ENCODE data around the gene ATP8A2. TPM values are rescaled to one million over a fixed set of nuclear protein-coding genes. Genes with fewer than 3 reads are reported as not detected.

ATP8A2 gene
- total RNA-seq, 5 donors from 2014 or later (not counting 1 experiment from before 2014, with no cell fraction given), result 0.39 to 0.85 (median 0.73) TPM

- Mint-ChIP-seq H3K36me3 (peaks cover 5% of the 10 kb centered on the region), H3K4me1 (no peaks in the 10 kb centered on the region), H3K27me3 (peaks cover 0 to 3% of the 10 kb centered on the region in 2 donors), H3K4me3 (no peak overlapping the region), H3K9me3 (peaks cover 0 to 2% (median under 1%) of the 10 kb centered on the region in 3 donors), H3K27ac (no peak overlapping the region)
- POLR2A ChIA-PET, result no interaction called here
- DNase-seq, result no peak
- peaks cover 0 to 6% of the 10 kb centered on the region in 2 experiments for H3K27me3 ChIP-seq (replicated peaks in 1 of 2; ENCODE audit: control insufficient read depth in 2 of 2, extremely low read depth in 1 of 2, insufficient read depth in 2 of 2, low read length in 1 of 2)
- WGBS (ENCODE audit: insufficient coverage), result 100% methylated on average over 1 of the region's 4 CpGs
- no peak overlapping the region for H3K4me3 ChIP-seq (ENCODE audit: control insufficient read depth in 1 of 2, extremely low read depth in 1 of 2, low read length in 1 of 2)
- no peaks in the 10 kb centered on the region for H3K9me3 ChIP-seq
- no peaks in the 10 kb centered on the region for H3K4me1 ChIP-seq (ENCODE audit: control insufficient read depth in 1 of 2, extremely low read depth in 1 of 2, insufficient read depth in 2 of 2, low read length in 2 of 2)
- H3K36me3 ChIP-seq (ENCODE audit: control insufficient read depth in 2 of 2, extremely low read depth in 1 of 2, insufficient read depth in 1 of 2, low read length in 1 of 2), result peaks cover 0 to 3% of the 10 kb centered on the region in 2 donors
- no peak for ATAC-seq (replicated peaks in 1 of 4)
- CTCF ChIA-PET, result no interaction called here
- H3K27ac ChIP-seq (ENCODE audit: low read length), result no peak overlapping the region
These were observed 654.0 kb downstream of the ATP8A2 start for GRCh38 chr13:26025771-26026170.

GRCh38 chr13:26026211-26026610 is 654.4 kb downstream of the ATP8A2 start:
- H3K27me3 Mint-ChIP-seq, result peaks cover 0 to 3% of the 10 kb centered on the region in 2 donors
- peaks cover 0 to 3% (median 0%) of the 10 kb centered on the region in 3 donors for H3K9me3 Mint-ChIP-seq
- Histone ChIP-seq H3K9me3 (no peaks in the 10 kb centered on the region), H3K27me3 (replicated peaks in 1 of 2; ENCODE audit: control insufficient read depth in 2 of 2, extremely low read depth in 1 of 2, insufficient read depth in 2 of 2, low read length in 1 of 2) (peaks cover 0 to 6% of the 10 kb centered on the region in 2 experiments), H3K4me1 (ENCODE audit: control insufficient read depth in 1 of 2, extremely low read depth in 1 of 2, insufficient read depth in 2 of 2, low read length in 2 of 2) (no peaks in the 10 kb centered on the region), H3K36me3 (ENCODE audit: control insufficient read depth in 2 of 2, extremely low read depth in 1 of 2, insufficient read depth in 1 of 2, low read length in 1 of 2) (peaks cover 0 to 3% of the 10 kb centered on the region in 2 donors), H3K27ac (ENCODE audit: low read length) (no peak overlapping the region), H3K4me3 (ENCODE audit: control insufficient read depth in 1 of 2, extremely low read depth in 1 of 2, low read length in 1 of 2) (no peak overlapping the region)
- 78% methylated on average over 1 of the region's 4 CpGs for WGBS (ENCODE audit: insufficient coverage)
- peaks cover under 1% of the 10 kb centered on the region for H3K36me3 Mint-ChIP-seq
- ChIA-PET CTCF (no interaction called here), POLR2A (no interaction called here)
- H3K4me3 Mint-ChIP-seq, result no peak overlapping the region
- H3K4me1 Mint-ChIP-seq, result no peaks in the 10 kb centered on the region
- H3K27ac Mint-ChIP-seq, result no peak overlapping the region
- no peak for DNase-seq
- ATAC-seq (replicated peaks in 1 of 4), result no peak

DNA sequence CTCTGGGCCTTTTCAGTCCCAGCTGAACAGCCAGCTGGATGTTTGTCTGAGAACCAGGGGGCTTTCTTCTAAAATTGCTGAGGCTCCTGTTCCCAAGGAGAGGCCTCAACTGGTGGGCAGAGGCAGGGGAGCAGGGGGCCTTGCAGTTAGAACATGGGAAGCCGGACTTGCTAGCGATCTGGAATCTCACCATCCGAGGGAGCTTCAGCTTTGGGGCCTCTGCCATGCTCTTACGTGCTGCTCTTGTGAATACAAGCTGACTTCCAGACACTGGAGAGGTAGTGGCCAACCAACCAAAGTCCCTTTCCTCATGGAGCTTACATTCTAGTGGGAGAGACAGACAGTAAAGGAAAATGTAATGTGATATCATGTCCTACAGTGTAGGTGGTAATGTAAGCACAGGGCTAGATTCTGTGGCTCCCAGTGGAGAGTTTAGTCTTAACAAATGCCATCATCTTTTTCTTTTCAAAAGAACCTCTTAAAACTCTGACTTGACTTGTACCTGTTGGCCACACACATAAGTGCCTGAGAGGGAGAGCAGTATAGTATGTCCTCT is 657.9 kb downstream of the ATP8A2 start:
- Histone ChIP-seq H3K4me1 (ENCODE audit: control insufficient read depth in 1 of 2, extremely low read depth in 1 of 2, insufficient read depth in 2 of 2, low read length in 2 of 2) (no peaks in the 10 kb centered on the region), H3K27me3 (replicated peaks in 1 of 2; ENCODE audit: control insufficient read depth in 2 of 2, extremely low read depth in 1 of 2, insufficient read depth in 2 of 2, low read length in 1 of 2) (peaks cover 0 to 4% of the 10 kb centered on the region in 2 experiments), H3K9me3 (no peaks in the 10 kb centered on the region), H3K36me3 (ENCODE audit: control insufficient read depth in 2 of 2, extremely low read depth in 1 of 2, insufficient read depth in 1 of 2, low read length in 1 of 2) (no peaks in the 10 kb centered on the region), H3K4me3 (ENCODE audit: control insufficient read depth in 1 of 2, extremely low read depth in 1 of 2, low read length in 1 of 2) (no peak overlapping the region), H3K27ac (ENCODE audit: low read length) (no peak overlapping the region)
- Mint-ChIP-seq H3K4me3 (no peak overlapping the region), H3K27me3 (peaks cover 1 to 4% of the 10 kb centered on the region in 2 donors), H3K9me3 (peaks cover 0 to 3% (median 0%) of the 10 kb centered on the region in 3 donors), H3K36me3 (no peaks in the 10 kb centered on the region), H3K4me1 (no peaks in the 10 kb centered on the region), H3K27ac (no peak overlapping the region)
- CTCF ChIA-PET, result interaction anchor here in 1 of 2 donors (1.2 kb wide), 1 partner anchor 475 kb away, joined by 3 read pairs; no protein-coding TSS in a partner anchor
- WGBS (ENCODE audit: insufficient coverage), result no CpG with 5 or more reads among the region's 4 CpGs
- no peak for DNase-seq
- no peak for ATAC-seq (replicated peaks in 1 of 4)
- POLR2A ChIA-PET, result interaction anchor here in 1 of 2 donors (0.6 kb wide), 1 partner anchor 374 kb away, joined by 3 read pairs; no protein-coding TSS in a partner anchor

GRCh38 chr13:26030331-26030730 is 658.6 kb downstream of the ATP8A2 start:
- Histone ChIP-seq H3K9me3 (no peaks in the 10 kb centered on the region), H3K27ac (ENCODE audit: low read length) (no peak overlapping the region), H3K36me3 (ENCODE audit: control insufficient read depth in 2 of 2, extremely low read depth in 1 of 2, insufficient read depth in 1 of 2, low read length in 1 of 2) (no peaks in the 10 kb centered on the region), H3K4me1 (ENCODE audit: control insufficient read depth in 1 of 2, extremely low read depth in 1 of 2, insufficient read depth in 2 of 2, low read length in 2 of 2) (no peaks in the 10 kb centered on the region), H3K4me3 (ENCODE audit: control insufficient read depth in 1 of 2, extremely low read depth in 1 of 2, low read length in 1 of 2) (no peak overlapping the region), H3K27me3 (replicated peaks in 1 of 2; ENCODE audit: control insufficient read depth in 2 of 2, extremely low read depth in 1 of 2, insufficient read depth in 2 of 2, low read length in 1 of 2) (peaks cover 0 to 4% of the 10 kb centered on the region in 2 experiments)
- ATAC-seq (replicated peaks in 1 of 4), result no peak
- no peak overlapping the region for H3K4me3 Mint-ChIP-seq
- no peaks in the 10 kb centered on the region for H3K4me1 Mint-ChIP-seq
- no peak for DNase-seq
- WGBS (ENCODE audit: insufficient coverage), result 77% methylated on average over 3 of the region's 4 CpGs
- ChIA-PET CTCF (interaction anchor here in 1 of 2 donors (0.6 kb wide), 1 partner anchor 1604 kb away, joined by 8 read pairs; no protein-coding TSS in a partner anchor), POLR2A (interaction anchor here in 1 of 2 donors (0.6 kb wide), 1 partner anchor 375 kb away, joined by 3 read pairs; no protein-coding TSS in a partner anchor)
- no peak overlapping the region for H3K27ac Mint-ChIP-seq
- H3K9me3 Mint-ChIP-seq, result peaks cover 0 to 3% (median 0%) of the 10 kb centered on the region in 3 donors
- H3K36me3 Mint-ChIP-seq, result no peaks in the 10 kb centered on the region
- H3K27me3 Mint-ChIP-seq, result peaks cover 0 to 4% of the 10 kb centered on the region in 2 donors

DNA sequence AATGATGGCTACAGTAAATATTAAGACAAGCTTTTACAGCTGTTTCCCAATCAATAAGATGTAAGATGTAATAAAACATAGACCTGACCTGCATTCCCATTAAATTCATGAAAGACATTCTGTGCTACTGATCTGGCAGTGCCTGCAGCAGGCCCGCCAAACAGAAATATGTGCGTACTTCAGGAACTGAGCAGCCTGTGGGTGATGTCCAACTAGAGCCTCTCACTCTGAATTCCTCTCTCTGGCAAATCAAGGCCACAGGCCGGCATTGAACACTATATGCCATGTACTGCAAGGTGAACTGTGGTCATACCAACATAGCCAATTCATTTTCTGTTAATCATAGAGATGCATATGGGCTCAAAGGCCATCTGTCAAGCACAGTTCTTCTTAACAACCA is 662.2 kb downstream of the ATP8A2 start:
- H3K27ac Mint-ChIP-seq, result no peak overlapping the region
- H3K9me3 ChIP-seq, result no peaks in the 10 kb centered on the region
- no peak overlapping the region for H3K4me3 ChIP-seq (ENCODE audit: control insufficient read depth in 1 of 2, extremely low read depth in 1 of 2, low read length in 1 of 2)
- H3K9me3 Mint-ChIP-seq, result peaks cover 0 to 7% (median 0%) of the 10 kb centered on the region in 3 donors
- POLR2A ChIA-PET, result no interaction called here
- peaks cover 0 to 3% of the 10 kb centered on the region in 2 experiments for H3K27me3 ChIP-seq (replicated peaks in 1 of 2; ENCODE audit: control insufficient read depth in 2 of 2, extremely low read depth in 1 of 2, insufficient read depth in 2 of 2, low read length in 1 of 2)
- H3K4me1 Mint-ChIP-seq, result no peaks in the 10 kb centered on the region
- no peaks in the 10 kb centered on the region for H3K36me3 ChIP-seq (ENCODE audit: control insufficient read depth in 2 of 2, extremely low read depth in 1 of 2, insufficient read depth in 1 of 2, low read length in 1 of 2)
- DNase-seq (no peak), ATAC-seq (replicated peaks in 1 of 4) (no peak)
- WGBS (ENCODE audit: insufficient coverage), result 100% methylated on average over 3 of the region's 3 CpGs
- peaks cover 0 to 4% of the 10 kb centered on the region in 2 donors for H3K27me3 Mint-ChIP-seq
- CTCF ChIA-PET, result interaction anchor here in 1 of 2 donors (0.6 kb wide), 1 partner anchor 1930 kb away, joined by 3 read pairs; no protein-coding TSS in a partner anchor
- no peaks in the 10 kb centered on the region for H3K4me1 ChIP-seq (ENCODE audit: control insufficient read depth in 1 of 2, extremely low read depth in 1 of 2, insufficient read depth in 2 of 2, low read length in 2 of 2)
- no peaks in the 10 kb centered on the region for H3K36me3 Mint-ChIP-seq
- no peak overlapping the region for H3K4me3 Mint-ChIP-seq
- H3K27ac ChIP-seq (ENCODE audit: low read length), result no peak overlapping the region

DNA sequence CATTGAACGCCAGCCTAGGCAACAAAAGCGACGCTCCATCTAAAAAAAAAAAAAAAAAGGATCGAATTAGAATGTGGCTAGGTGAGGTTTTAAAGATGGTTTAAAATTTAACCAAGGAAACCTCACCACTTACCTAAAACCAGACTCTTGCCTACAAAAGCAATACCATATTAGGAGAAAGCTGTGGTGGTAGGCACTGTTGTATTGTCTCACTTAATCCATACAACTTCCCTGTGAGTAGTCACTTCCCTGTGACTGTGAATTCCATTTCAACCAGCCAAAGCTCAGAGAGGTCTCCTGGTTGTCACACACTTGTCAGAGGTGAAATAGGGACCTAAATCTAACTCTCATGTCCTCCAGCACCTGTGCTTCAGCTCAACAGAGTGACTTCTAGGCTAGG is 664.6 kb downstream of the ATP8A2 start:
- Mint-ChIP-seq H3K36me3 (no peaks in the 10 kb centered on the region), H3K4me1 (no peaks in the 10 kb centered on the region), H3K9me3 (peaks cover 0 to 4% (median 0%) of the 10 kb centered on the region in 3 donors), H3K27ac (no peak overlapping the region), H3K27me3 (peaks cover 0 to 4% of the 10 kb centered on the region in 2 donors), H3K4me3 (no peak overlapping the region)
- Histone ChIP-seq H3K9me3 (no peaks in the 10 kb centered on the region), H3K4me3 (ENCODE audit: control insufficient read depth in 1 of 2, extremely low read depth in 1 of 2, low read length in 1 of 2) (no peak overlapping the region), H3K27ac (ENCODE audit: low read length) (no peak overlapping the region), H3K27me3 (replicated peaks in 1 of 2; ENCODE audit: control insufficient read depth in 2 of 2, extremely low read depth in 1 of 2, insufficient read depth in 2 of 2, low read length in 1 of 2) (peaks cover 0 to 3% of the 10 kb centered on the region in 2 experiments), H3K4me1 (ENCODE audit: control insufficient read depth in 1 of 2, extremely low read depth in 1 of 2, insufficient read depth in 2 of 2, low read length in 2 of 2) (no peaks in the 10 kb centered on the region), H3K36me3 (ENCODE audit: control insufficient read depth in 2 of 2, extremely low read depth in 1 of 2, insufficient read depth in 1 of 2, low read length in 1 of 2) (no peaks in the 10 kb centered on the region)
- POLR2A ChIA-PET, result no interaction called here
- DNase-seq (no peak), ATAC-seq (replicated peaks in 1 of 4) (no peak)
- CTCF ChIA-PET, result interaction anchor here in 1 of 2 donors (0.7 kb wide), 2 partner anchors 207 to 328 kb away, joined by 3 to 8 read pairs; no protein-coding TSS in a partner anchor
- WGBS (ENCODE audit: insufficient coverage), result no CpG with 5 or more reads among the region's 4 CpGs
